ENCODE data around the gene PLPPR2. TPM values are rescaled to one million over a fixed set of nuclear protein-coding genes. Genes with fewer than 3 reads are reported as not detected.

The PLPPR2 gene
- total RNA-seq, 1 donor from 2014 or later = 51.9 TPM

GRCh38 chr19:11387162-11388034, 32.2 kb downstream of the PLPPR2 start:
- no peak overlapping the region for H3K27ac Mint-ChIP-seq (ENCODE audit: unreplicated experiment)
- TF ChIP-seq CTCF (IDR thresholded peaks at IDR 0.05) = no peak
- H3K9me3 Mint-ChIP-seq (ENCODE audit: unreplicated experiment) = no peaks in the 10 kb centered on the region
- peaks cover 4% of the 10 kb centered on the region for H3K27me3 Mint-ChIP-seq (ENCODE audit: unreplicated experiment)
- H3K36me3 Mint-ChIP-seq (ENCODE audit: unreplicated experiment) = no peaks in the 10 kb centered on the region
- DNase-seq (ENCODE audit: extremely low spot score, unreplicated experiment) = no peak
- H3K4me3 Mint-ChIP-seq (ENCODE audit: unreplicated experiment) = no peak overlapping the region
- peaks cover 7% of the 10 kb centered on the region for H3K4me1 Mint-ChIP-seq (ENCODE audit: unreplicated experiment)

- Mint-ChIP-seq H3K36me3 (ENCODE audit: unreplicated experiment) (no peaks in the 10 kb centered on the region), H3K9me3 (ENCODE audit: unreplicated experiment) (no peaks in the 10 kb centered on the region), H3K27me3 (ENCODE audit: unreplicated experiment) (peaks cover 14% of the 10 kb centered on the region), H3K27ac (ENCODE audit: unreplicated experiment) (no peak overlapping the region), H3K4me1 (ENCODE audit: unreplicated experiment) (no peaks in the 10 kb centered on the region), H3K4me3 (ENCODE audit: unreplicated experiment) (no peak overlapping the region)
- no peak for TF ChIP-seq CTCF (IDR thresholded peaks at IDR 0.05)
- no peak for DNase-seq (ENCODE audit: extremely low spot score, unreplicated experiment)
Measured at GRCh38 chr19:11390359-11390758, 35.1 kb downstream of the PLPPR2 start.

GRCh38 chr19:11390933-11391680, 35.9 kb downstream of the PLPPR2 start:
- DNase-seq (ENCODE audit: extremely low spot score, unreplicated experiment) = no peak
- no peaks in the 10 kb centered on the region for H3K9me3 Mint-ChIP-seq (ENCODE audit: unreplicated experiment)
- no peaks in the 10 kb centered on the region for H3K4me1 Mint-ChIP-seq (ENCODE audit: unreplicated experiment)
- H3K27ac Mint-ChIP-seq (ENCODE audit: unreplicated experiment) = no peak overlapping the region
- H3K4me3 Mint-ChIP-seq (ENCODE audit: unreplicated experiment) = no peak overlapping the region
- TF ChIP-seq CTCF (IDR thresholded peaks at IDR 0.05) = no peak
- H3K36me3 Mint-ChIP-seq (ENCODE audit: unreplicated experiment) = no peaks in the 10 kb centered on the region
- peaks cover 17% of the 10 kb centered on the region for H3K27me3 Mint-ChIP-seq (ENCODE audit: unreplicated experiment)

DNA sequence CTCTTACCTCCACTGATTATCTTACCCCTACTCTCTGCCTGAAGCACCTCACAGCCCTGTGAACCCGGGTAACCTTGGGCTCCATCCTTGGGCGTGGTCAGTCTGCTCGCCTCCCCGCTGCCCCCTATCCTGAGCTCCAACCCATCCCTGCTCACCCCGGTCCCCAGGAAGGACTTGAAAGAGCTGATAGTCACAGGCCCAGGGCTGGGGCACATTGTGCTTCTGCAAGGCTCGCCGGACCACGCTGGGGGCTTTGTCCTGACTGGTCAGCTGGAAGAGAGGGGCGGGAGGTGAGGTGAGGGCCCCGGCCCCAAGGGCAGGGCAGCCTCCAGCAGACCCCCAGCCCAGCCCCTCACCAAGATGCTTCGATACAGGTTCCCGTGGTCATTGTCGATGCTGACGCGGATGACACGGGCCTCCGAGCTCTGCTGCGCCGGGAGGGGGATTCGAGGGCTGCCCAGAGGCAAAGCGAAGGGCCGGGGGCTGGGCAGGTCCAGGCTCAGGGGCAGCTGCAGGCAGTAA, 41.9 kb downstream of the PLPPR2 start:
- no peak overlapping the region for H3K27ac Mint-ChIP-seq (ENCODE audit: unreplicated experiment)
- no peaks in the 10 kb centered on the region for H3K4me1 Mint-ChIP-seq (ENCODE audit: unreplicated experiment)
- H3K4me3 Mint-ChIP-seq (ENCODE audit: unreplicated experiment) = no peak overlapping the region
- no peak for DNase-seq (ENCODE audit: extremely low spot score, unreplicated experiment)
- no peaks in the 10 kb centered on the region for H3K9me3 Mint-ChIP-seq (ENCODE audit: unreplicated experiment)
- no peaks in the 10 kb centered on the region for H3K36me3 Mint-ChIP-seq (ENCODE audit: unreplicated experiment)
- H3K27me3 Mint-ChIP-seq (ENCODE audit: unreplicated experiment) = peaks cover 21% of the 10 kb centered on the region
- no peak for TF ChIP-seq CTCF (IDR thresholded peaks at IDR 0.05)

DNA sequence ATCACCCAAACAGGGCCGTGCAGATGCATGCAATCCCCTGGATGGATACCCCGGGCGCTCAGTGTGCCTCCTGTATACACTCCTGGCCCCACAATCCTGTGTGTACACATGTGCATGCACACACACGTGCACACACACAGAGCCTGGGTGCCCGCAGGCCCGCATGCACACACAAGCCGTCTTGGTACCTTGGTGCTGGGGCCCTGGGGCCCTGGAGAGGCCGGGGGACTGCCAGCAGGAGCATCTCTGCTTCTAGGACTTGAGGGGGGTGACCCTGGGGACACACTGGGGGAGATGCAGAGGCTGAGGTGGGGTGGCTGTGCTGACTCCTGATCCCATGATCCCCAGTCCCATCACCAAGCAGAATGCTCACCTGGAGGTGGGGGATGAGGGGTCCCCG, 44.4 kb downstream of the PLPPR2 start:
- Mint-ChIP-seq H3K4me1 (ENCODE audit: unreplicated experiment) (peaks cover under 1% of the 10 kb centered on the region), H3K4me3 (ENCODE audit: unreplicated experiment) (no peak overlapping the region), H3K36me3 (ENCODE audit: unreplicated experiment) (no peaks in the 10 kb centered on the region), H3K27ac (ENCODE audit: unreplicated experiment) (no peak overlapping the region), H3K9me3 (ENCODE audit: unreplicated experiment) (no peaks in the 10 kb centered on the region), H3K27me3 (ENCODE audit: unreplicated experiment) (peaks cover 10% of the 10 kb centered on the region)
- TF ChIP-seq CTCF (IDR thresholded peaks at IDR 0.05) = no peak
- no peak for DNase-seq (ENCODE audit: extremely low spot score, unreplicated experiment)

Data from osteocyte (in vitro differentiated cells).